Measurements from ENCODE around the gene JAG1. TPM values are rescaled to one million over a fixed set of nuclear protein-coding genes. Genes with fewer than 3 reads are reported as not detected.

The JAG1 gene
- total and polyA plus RNA-seq, 2 of the 4 experiments (the other 2 are of a cell fraction) = 10.2 to 22.6 TPM

DNA sequence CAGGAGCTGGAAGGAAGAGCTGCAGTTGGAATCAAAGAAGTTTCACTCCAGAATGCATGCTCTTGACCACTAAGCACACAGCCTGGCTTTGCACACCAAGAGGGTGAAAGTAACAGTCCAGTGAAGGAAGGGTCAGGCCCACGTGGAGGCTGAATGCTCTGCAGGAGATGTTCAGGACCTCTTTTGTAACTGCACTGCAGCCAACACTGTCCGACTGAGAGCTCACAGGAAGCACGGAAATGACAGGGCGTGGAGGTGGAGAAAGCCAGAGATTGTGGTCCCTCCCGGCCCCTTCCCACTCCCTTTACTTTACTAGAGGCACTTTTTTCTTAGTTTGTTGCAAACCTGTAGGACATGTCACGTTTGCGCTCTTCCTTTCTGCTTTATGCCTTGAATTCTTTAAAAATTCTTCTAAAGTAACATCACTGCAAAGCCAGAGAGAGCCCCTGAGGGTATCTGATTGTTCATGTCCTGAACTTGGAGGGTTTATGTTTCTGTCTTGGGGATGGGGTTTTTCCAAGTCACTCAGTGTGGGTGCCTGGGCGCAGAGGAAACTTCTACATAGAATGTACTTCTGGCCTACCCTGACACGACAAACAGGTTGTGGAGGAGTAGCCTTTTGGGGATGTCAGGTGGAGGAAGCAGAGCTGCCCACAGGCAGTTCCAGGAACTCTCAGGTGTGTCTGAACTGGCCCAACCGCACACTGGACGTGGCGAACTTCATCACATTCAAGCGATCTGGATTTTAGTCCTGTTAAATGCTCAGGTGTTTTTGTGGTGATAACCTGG is 40.9 kb downstream of the JAG1 start:
- dilution Hi-C loops (cut with HindIII; ENCODE audit: low sequenced_read_pairs, unreplicated experiment) (no loop called here), in situ Hi-C loops (cut with MboI; ENCODE audit: low sequenced_read_pairs) (no loop called here), intact Hi-C loops (cut with micrococcal nuclease) (no loop called here)
- ATAC-seq (ENCODE audit: low read depth) = no peak
- Histone ChIP-seq H4K5ac (ENCODE audit: low read depth, low read length) (no peak overlapping the region), H3K27ac (ENCODE audit: insufficient read depth, low read length) (no peak overlapping the region), H2BK5ac (ENCODE audit: low read depth, low read length, poor library complexity, severe bottlenecking) (no peak overlapping the region), H3K18ac (ENCODE audit: low read depth, low read length) (no peak overlapping the region), H3K9me1 (ENCODE audit: insufficient read depth, low read length) (peaks cover 16% of the 10 kb centered on the region), H2AK9ac (replicated peaks; ENCODE audit: low read depth, low read length, poor library complexity) (no peak overlapping the region), H3K56ac (ENCODE audit: extremely low read depth, insufficient read depth, low read length) (no peak overlapping the region), H2BK120ac (ENCODE audit: low read depth, low read length) (peak overlapping the region; percentile 56; the same call in 1 of the 2 replicates), H3K36me3 (ENCODE audit: control insufficient read depth, insufficient read depth, low read length) (peaks cover 6% of the 10 kb centered on the region; the same call in 1 of the 2 replicates), H4K8ac (ENCODE audit: low read depth in 2 of 2, low read length in 2 of 2) (no peak overlapping the region), H3K79me1 (ENCODE audit: low read depth in 1 of 2, low read length in 2 of 2) (peaks cover 0 to 18% of the 10 kb centered on the region in 2 experiments; a peak in 2 of 4 replicates), H3K4me2 (ENCODE audit: low read depth, low read length) (no peak overlapping the region), H3K4ac (ENCODE audit: low read depth, low read length) (peak overlapping the region; percentile 45; the same call in 1 of the 2 replicates), H2AFZ (replicated peaks; ENCODE audit: low read length, poor library complexity) (no peak overlapping the region), H3K23ac (ENCODE audit: low read depth, low read length) (0 out of 2 replicates have a peak overlapping the region, but pooled peaks have one; percentile 32), H3K27me3 (ENCODE audit: control insufficient read depth, insufficient read depth, low read length) (no peaks in the 10 kb centered on the region), H2BK15ac (ENCODE audit: low read depth, low read length) (peak overlapping the region; percentile 20; the same call in 1 of the 3 replicates), H3K4me1 (ENCODE audit: control insufficient read depth, insufficient read depth, low read length) (peaks cover 30% of the 10 kb centered on the region), H2AK5ac (ENCODE audit: low read depth, low read length) (peak overlapping the region; percentile 83; the same call in 1 of the 2 replicates), H4K91ac (ENCODE audit: insufficient read depth, low read depth, low read length) (peak overlapping the region; percentile 13; the same call in 1 of the 2 replicates), H3K4me3 (ENCODE audit: insufficient read depth, low read depth, low read length) (no peak overlapping the region), H3K9me3 (ENCODE audit: control insufficient read depth, insufficient read depth, low read length) (no peaks in the 10 kb centered on the region), H4K20me1 (ENCODE audit: insufficient read depth, low read length) (no peaks in the 10 kb centered on the region), H2BK20ac (ENCODE audit: low read depth, low read length) (peak overlapping the region; percentile 26; the same call in 1 of the 2 replicates), H3K14ac (replicated peaks; ENCODE audit: low read depth, low read length) (0 out of 2 replicates have a peak overlapping the region, but pooled peaks have one; percentile 33), H3K9ac (ENCODE audit: low read depth, low read length) (no peak overlapping the region)
- ChIA-PET CTCF (no interaction called here), POLR2A (ENCODE audit: unreplicated experiment) (no interaction called here)
- 94% methylated on average over 4 of the region's 13 CpGs; no CpG with 5 or more reads in 1 of the 2 experiments for WGBS, 2 experiments (ENCODE audit: extremely low coverage in 2 of 2, insufficient read length in 1 of 2)
- BruUV-seq (replicated peaks) = no TSS peak
- no peak for DNase-seq
- no peak for TF ChIP-seq POLR2A (IDR thresholded peaks at IDR 0.05; ENCODE audit: low read depth, low read length)
- no peak for TF ChIP-seq RFX5 (IDR thresholded peaks at IDR 0.05; ENCODE audit: low read depth, low read length)
- TF ChIP-seq USF2 (IDR thresholded peaks at IDR 0.05; ENCODE audit: low read depth, low read length) = no peak

Data from IMR-90 (cell line).